A673 (cell line): ENCODE data around the gene CHGA.

Source experiments
- EZH2 ChIP-seq: fragments of 200-600 bp; sonication (generic); IDR thresholded peaks from 2 replicates; pipeline ENCODE4 v1.6.1; 2017; ENCODE audit warnings: borderline replicate concordance, low read depth, mild to moderate bottlenecking, mixed read lengths, antibody characterized with exemption, low read length; ENCODE audit not compliant: poor library complexity, severe bottlenecking
- TF ChIP-seq, protein P1 (sequence below): fragments of 300-800, 200-600 bp; sonication (generic); conservative IDR thresholded peaks from 2 replicates; pipeline ENCODE4 v1.5.1; 2017; ENCODE audit warnings: low read depth, mild to moderate bottlenecking, antibody characterized with exemption, low read length, moderate library complexity, mixed read lengths

DNA sequence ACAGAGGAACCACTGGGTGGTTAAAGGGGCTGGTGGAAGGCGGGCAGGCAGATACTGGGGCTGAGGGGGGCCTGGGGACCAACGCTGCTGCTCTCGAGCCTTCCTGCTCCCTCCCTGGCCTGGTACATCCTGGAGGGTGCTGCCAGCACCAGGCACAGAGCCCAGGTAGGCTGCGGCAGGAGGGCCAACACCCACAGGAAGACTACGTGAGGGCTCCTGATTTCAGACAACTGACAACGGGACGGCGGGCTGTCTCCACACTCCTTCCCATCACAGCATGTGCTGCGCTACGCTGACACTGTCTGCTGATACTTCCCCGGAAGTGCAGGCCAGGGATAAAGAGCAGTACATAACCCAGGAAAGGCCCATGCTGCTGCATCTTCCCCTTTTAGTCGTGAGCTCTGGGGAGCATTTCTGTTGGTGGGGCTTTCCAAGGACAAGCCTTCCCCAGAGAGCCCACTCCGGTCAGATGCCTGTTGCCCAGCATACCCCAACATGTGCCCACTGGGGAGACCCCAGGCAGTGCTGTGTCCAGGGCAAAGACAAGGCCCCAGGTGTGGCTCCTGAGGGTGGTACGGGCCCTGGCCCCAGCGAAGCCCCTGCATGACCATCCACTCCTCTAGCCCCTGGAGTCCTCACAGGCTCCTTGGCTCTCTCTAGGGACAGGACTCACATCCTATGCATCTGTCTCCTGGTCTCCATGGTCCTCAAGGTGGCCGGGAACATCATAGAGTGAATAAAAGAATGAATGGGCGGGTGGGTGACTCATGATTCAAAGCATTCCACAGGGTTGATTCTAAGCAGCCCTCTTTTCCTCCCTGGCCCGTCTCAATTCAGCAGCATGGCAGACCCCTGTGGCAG, 38.0 kb downstream of the CHGA start:
- TF ChIP-seq, protein P1, sequence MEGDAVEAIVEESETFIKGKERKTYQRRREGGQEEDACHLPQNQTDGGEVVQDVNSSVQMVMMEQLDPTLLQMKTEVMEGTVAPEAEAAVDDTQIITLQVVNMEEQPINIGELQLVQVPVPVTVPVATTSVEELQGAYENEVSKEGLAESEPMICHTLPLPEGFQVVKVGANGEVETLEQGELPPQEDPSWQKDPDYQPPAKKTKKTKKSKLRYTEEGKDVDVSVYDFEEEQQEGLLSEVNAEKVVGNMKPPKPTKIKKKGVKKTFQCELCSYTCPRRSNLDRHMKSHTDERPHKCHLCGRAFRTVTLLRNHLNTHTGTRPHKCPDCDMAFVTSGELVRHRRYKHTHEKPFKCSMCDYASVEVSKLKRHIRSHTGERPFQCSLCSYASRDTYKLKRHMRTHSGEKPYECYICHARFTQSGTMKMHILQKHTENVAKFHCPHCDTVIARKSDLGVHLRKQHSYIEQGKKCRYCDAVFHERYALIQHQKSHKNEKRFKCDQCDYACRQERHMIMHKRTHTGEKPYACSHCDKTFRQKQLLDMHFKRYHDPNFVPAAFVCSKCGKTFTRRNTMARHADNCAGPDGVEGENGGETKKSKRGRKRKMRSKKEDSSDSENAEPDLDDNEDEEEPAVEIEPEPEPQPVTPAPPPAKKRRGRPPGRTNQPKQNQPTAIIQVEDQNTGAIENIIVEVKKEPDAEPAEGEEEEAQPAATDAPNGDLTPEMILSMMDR: no peak
- TF ChIP-seq EZH2: no peak
